ENCODE data around the gene SLC44A4. TPM values are rescaled to one million over a fixed set of nuclear protein-coding genes. Genes with fewer than 3 reads are reported as not detected.

The SLC44A4 gene
- total RNA-seq, 1 donor from 2014 or later = 0.94 TPM

DNA sequence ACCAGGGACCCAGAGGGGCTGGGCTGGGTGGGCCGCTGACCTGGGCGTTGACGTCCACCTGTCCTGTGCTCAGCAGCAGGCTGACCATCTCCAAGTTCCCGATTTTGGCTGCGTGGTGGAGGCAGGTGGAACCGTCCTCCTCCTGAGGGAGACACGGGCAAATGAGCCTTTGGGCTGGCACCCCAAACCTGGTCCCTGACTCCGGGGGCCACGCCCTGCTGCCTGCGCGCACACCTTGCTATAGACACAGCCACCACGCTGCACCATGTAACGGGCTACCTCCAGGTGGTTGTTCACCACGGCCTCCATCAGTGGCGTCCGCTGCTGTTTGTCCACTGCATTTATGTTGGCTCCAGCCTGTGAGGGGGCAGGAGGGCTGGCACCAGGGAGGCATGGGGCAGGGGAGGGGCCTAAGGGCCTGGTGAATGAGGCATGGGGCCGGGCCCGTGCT lies 7.8 kb upstream of the SLC44A4 start:
- H3K27me3 Mint-ChIP-seq (ENCODE audit: low read depth) = no peaks in the 10 kb centered on the region
- no peaks in the 10 kb centered on the region for H3K4me1 Mint-ChIP-seq
- no peak for DNase-seq (ENCODE audit: low spot score in 2 of 2, unreplicated experiment in 2 of 2)
- H3K36me3 Mint-ChIP-seq = peaks cover 40% of the 10 kb centered on the region
- no peak overlapping the region for H3K4me3 Mint-ChIP-seq
- H3K9me3 Mint-ChIP-seq = no peaks in the 10 kb centered on the region
- TF ChIP-seq, protein P1, sequence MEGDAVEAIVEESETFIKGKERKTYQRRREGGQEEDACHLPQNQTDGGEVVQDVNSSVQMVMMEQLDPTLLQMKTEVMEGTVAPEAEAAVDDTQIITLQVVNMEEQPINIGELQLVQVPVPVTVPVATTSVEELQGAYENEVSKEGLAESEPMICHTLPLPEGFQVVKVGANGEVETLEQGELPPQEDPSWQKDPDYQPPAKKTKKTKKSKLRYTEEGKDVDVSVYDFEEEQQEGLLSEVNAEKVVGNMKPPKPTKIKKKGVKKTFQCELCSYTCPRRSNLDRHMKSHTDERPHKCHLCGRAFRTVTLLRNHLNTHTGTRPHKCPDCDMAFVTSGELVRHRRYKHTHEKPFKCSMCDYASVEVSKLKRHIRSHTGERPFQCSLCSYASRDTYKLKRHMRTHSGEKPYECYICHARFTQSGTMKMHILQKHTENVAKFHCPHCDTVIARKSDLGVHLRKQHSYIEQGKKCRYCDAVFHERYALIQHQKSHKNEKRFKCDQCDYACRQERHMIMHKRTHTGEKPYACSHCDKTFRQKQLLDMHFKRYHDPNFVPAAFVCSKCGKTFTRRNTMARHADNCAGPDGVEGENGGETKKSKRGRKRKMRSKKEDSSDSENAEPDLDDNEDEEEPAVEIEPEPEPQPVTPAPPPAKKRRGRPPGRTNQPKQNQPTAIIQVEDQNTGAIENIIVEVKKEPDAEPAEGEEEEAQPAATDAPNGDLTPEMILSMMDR (IDR thresholded peaks at IDR 0.05; ENCODE audit: unreplicated experiment) = no peak
- no peak overlapping the region for H3K27ac Mint-ChIP-seq

DNA sequence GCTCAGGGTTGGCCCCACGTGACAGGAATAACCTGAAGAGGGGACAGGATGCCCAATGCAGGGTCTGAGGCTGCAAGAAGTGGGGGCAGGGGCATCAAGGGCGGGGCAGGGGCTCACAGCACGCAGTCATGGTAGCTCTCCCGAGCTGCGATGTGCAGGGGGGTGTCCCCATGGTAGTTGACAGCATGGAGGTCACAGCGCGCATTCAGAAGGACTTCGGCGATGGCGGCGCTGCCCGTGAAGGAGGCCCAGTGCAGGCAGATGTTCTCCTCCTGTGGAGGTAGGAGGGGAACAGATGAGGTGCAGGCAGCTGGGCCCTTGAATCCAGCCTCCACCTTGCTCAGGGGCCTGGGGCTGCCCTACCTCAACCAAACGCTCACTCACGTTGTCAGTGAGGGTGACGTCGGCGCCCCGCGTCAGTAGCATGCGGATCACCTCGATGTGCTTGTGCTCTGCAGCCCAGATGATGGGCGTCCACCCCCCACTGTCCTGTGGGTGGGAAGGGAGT lies 5.8 kb upstream of the SLC44A4 start:
- Mint-ChIP-seq H3K27ac (no peak overlapping the region), H3K4me3 (no peak overlapping the region), H3K4me1 (no peaks in the 10 kb centered on the region), H3K27me3 (ENCODE audit: low read depth) (no peaks in the 10 kb centered on the region), H3K9me3 (no peaks in the 10 kb centered on the region), H3K36me3 (peaks cover 44% of the 10 kb centered on the region)
- TF ChIP-seq, protein P1 (IDR thresholded peaks at IDR 0.05; ENCODE audit: unreplicated experiment) = no peak
- DNase-seq (ENCODE audit: low spot score in 2 of 2, unreplicated experiment in 2 of 2) = no peak

DNA sequence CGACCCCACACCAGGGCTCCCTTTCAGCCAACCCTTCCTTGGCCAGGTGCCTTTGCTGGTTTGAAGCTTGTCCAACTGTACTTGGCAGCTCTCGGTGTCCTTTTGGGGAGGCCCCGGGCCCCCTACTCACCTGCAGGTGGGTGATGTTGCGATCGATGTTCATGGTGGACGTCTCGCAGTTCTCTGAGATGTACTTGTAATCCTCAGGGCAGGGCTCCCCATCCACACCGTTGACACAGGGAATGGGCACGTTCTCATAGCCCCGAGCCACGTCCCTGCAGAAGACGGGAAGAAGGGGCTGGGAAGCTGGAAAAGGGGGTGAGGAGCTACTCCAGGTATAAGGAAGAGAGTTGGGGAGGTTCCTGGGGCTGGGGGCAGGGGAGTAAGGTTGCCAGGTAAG lies 4.9 kb upstream of the SLC44A4 start:
- DNase-seq (ENCODE audit: low spot score in 2 of 2, unreplicated experiment in 2 of 2) = no peak
- TF ChIP-seq, protein P1 (IDR thresholded peaks at IDR 0.05; ENCODE audit: unreplicated experiment) = no peak
- H3K4me3 Mint-ChIP-seq = no peak overlapping the region
- H3K9me3 Mint-ChIP-seq = no peaks in the 10 kb centered on the region
- no peaks in the 10 kb centered on the region for H3K4me1 Mint-ChIP-seq
- H3K27me3 Mint-ChIP-seq (ENCODE audit: low read depth) = no peaks in the 10 kb centered on the region
- no peak overlapping the region for H3K27ac Mint-ChIP-seq
- peaks cover 42% of the 10 kb centered on the region for H3K36me3 Mint-ChIP-seq

DNA sequence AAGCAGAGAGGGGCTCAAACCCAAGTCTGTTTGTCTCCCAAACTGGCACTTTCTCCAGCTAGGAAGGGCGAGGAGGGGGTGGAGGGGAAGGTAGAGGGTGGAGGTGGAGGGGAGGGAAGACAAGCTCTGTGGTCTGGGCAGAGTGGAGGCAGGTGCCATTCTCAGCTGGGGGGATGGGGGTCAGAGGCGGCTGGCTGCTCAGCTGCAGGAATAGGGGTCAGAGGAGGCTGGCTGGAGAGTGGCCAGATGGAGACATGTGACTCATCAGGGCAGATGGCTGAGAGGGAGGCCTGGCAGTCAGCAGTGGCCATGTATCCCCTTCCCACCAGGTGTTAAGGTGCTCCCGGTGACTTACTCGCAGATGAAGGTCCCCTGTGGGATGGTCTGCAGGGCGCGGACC lies 3.5 kb upstream of the SLC44A4 start:
- TF ChIP-seq, protein P1 (IDR thresholded peaks at IDR 0.05; ENCODE audit: unreplicated experiment) = no peak
- Mint-ChIP-seq H3K9me3 (no peaks in the 10 kb centered on the region), H3K4me3 (no peak overlapping the region), H3K27me3 (ENCODE audit: low read depth) (no peaks in the 10 kb centered on the region), H3K27ac (no peak overlapping the region), H3K4me1 (no peaks in the 10 kb centered on the region), H3K36me3 (peaks cover 42% of the 10 kb centered on the region)
- DNase-seq (ENCODE audit: low spot score in 2 of 2, unreplicated experiment in 2 of 2) = no peak

DNA sequence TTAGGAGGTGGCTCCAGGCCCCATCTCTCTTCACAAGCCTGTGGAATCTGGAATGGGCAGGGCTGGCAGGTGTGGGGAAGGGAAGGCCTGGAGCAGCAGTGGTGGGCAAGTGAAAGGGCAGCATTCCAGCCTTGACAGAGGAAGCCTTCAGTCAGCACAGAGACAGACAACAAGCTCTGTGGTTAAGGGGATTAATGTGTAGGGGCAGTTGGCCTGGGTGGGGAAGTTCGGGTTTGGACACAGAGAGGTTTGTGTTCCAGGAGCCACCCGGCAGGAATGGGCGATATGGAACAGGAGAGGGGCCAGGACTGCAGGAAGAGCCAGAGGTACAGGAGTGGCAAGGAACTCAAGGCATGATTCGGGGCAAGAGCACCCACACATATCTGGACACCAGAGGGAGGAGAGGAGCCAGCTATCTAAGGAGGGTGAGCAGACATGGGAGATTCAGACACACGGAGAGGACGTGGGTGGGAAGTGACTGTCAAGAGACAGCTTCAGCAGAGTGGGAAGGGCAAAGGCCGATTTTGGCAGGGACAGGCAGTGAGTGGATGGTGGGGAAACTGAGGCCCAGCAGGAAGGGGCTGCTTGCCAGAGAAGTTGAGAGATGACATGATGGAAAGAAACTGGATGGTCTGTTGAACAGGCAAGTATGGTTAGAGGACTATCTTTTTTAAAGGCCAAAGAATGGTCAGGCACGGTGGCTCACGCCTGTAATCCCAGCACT lies 2.5 kb upstream of the SLC44A4 start:
- H3K27ac Mint-ChIP-seq = no peak overlapping the region
- no peak overlapping the region for H3K4me3 Mint-ChIP-seq
- DNase-seq (ENCODE audit: low spot score in 2 of 2, unreplicated experiment in 2 of 2) = no peak
- H3K9me3 Mint-ChIP-seq = no peaks in the 10 kb centered on the region
- H3K4me1 Mint-ChIP-seq = no peaks in the 10 kb centered on the region
- H3K27me3 Mint-ChIP-seq (ENCODE audit: low read depth) = no peaks in the 10 kb centered on the region
- TF ChIP-seq, protein P1 (IDR thresholded peaks at IDR 0.05; ENCODE audit: unreplicated experiment) = no peak
- H3K36me3 Mint-ChIP-seq = peaks cover 42% of the 10 kb centered on the region
